CD4-positive, alpha-beta T cell treated with Interferon alpha-2 for 1 hour (primary cell): Measurements from ENCODE around the gene ZBTB32.

Experiments used
- DNase-seq, 2 donors: peaks; one replicate each; pipeline ENCODE4 v3.0.0-alpha.2; 2020 to 2022

Gene ZBTB32

DNA sequence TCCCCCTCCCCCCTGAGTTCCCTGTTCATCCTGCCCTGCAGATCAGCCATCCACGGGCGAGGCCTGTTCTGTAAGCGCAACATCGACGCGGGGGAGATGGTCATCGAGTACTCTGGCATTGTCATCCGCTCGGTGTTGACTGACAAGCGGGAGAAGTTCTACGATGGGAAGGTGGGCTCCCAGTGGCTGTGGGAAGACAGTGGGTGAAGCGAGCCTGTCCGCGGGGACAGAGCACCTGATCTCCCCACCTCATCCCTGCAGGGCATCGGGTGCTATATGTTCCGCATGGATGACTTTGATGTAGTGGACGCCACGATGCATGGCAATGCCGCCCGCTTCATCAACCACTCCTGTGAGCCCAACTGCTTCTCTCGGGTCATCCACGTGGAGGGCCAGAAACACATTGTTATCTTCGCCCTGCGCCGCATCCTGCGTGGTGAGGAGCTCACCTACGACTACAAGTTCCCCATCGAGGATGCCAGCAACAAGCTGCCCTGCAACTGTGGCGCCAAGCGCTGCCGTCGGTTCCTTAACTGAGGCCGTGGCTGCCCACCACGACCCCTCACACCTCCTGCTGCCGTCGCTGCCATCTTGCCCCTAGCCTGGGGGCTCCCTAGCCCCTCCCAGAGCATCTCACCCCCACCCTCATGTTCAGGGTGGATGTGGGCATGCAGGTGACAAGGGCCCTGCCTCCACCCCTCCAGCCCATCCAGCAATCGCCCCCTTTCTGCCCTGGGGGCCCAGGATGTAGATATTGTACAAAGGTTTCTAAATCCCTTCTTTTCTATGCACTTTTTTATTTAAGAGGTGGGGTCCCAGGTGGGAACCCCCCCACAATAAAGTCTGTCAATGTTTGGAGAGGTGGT, 33.9 kb downstream of the ZBTB32 start:
- no peak for DNase-seq

DNA sequence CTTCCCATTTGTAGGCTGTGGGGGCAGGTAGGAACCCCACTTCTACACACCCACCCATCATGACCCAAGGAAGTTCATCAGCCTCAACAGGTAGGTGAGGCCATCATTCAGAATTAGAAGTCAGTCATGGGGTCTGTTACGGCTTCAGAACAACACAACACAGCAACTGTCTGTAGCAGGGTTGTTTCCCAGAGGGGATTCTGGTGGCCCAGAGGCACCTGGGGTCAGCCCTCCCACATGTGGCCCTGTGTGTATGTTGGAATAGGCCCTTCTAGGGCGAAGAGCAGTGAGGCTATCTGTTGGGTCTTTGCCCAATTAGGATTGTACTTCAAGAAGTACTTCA, 34.5 kb downstream of the ZBTB32 start:
- no peak for DNase-seq

DNA sequence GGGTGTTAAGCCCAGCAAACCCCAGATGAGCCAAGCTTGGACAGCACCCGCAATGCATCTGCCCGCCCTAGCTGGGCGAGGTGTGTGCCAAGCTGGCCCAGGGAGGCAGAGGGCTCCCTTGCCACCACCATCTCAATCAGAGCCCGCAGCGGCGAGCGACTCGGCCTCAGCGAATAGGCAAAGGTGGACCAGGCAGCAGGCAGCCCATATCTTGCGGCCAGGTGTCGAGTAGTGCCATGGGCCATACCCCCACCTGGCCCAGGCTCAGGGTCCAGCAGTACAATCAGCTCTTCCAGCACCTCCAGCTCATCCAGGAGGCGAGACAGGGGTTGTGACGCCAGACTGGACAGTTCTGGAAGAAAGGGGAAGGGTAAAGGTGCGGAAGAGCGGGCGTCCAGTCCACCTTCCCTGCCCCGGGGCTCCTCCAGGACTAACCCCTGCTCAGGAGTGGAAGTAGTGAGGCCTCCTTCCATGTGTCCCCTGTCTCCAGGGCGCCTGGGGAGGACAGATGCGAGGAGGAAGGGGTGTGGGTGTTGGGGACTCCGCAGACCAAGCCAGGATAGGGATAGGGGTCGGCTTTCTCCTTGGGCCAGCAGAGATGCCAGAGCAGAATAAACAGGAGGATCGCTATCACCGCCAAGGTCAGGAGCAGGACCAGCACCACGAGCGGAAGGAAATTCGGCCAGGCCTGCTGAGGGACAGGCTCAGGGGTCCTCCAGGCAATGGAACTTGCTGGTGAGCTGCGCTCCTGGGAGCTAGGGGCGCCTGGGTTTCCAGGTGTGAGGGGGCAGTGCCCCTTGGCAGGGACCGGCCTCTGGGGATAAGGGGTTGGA, 35.1 kb downstream of the ZBTB32 start:
- no peak for DNase-seq

DNA sequence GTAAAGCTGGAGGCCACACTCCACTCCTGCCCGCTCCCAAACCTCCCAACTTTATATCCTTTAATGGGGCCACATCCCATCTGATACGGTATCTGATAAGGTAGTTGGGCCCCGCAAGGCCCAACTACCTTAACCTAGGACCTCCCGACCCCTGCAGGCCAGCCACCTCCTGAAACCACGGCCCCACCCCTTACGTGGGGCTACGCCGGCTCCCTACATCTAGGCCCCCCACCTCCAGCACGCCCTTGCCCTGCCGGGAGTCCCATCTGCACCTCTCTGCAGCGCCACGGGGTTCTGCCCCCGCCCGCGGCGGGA, 35.7 kb downstream of the ZBTB32 start:
- DNase-seq, result no peak

DNA sequence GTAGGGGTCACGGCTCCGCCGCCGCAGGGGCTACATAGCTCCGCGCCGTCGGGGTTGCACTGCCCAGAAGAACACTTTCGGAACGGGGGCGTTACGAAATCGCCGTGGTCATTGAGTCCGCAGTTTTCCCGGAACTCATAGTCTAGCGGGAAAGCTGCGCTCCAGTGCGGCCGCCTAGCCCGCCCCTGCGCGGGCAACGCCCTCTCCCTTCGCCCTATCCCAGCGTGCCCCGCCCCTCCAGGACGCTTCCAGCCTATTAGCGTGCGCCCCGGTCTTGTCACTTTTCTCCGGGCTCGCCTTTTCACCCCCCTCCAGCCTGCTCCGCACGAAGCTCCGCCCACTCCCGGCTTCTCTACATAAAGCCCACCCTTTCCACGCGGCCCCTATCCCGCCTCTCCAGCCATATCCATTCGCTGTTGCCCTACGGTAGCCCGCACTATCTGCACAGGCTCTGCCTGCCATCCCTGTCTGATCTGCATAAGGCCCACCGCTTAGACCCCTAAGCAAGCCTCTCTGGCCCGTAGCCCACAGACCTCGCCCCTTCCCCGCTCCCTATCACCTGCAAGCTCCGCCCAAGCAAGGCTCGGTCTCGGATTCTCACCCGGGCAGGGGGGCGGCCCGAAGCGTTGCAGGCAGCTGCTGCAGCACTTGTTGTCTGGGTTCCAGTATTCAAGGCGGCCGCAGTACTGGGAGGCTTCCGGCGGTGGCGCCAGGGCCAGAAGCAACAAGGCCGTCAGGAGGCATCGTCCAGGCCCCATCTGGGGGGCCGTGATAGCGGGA, 36.3 kb downstream of the ZBTB32 start:
- DNase-seq, result peak; percentile 95

DNA sequence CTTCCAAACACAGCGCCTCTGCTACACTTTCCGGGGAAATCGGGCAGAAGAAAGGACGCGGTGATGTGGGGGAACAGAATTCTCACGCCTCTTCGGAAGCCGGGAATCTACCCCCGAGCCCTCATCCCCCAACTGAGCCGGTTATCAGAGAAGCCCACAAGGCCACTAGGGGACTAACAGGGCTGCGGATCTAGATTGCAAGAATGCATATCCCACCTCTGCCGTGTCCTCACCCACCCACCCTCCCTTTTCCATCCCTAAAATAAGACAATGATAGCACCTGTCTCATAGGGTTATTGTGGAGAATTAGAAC, 36.8 kb downstream of the ZBTB32 start:
- no peak for DNase-seq

DNA sequence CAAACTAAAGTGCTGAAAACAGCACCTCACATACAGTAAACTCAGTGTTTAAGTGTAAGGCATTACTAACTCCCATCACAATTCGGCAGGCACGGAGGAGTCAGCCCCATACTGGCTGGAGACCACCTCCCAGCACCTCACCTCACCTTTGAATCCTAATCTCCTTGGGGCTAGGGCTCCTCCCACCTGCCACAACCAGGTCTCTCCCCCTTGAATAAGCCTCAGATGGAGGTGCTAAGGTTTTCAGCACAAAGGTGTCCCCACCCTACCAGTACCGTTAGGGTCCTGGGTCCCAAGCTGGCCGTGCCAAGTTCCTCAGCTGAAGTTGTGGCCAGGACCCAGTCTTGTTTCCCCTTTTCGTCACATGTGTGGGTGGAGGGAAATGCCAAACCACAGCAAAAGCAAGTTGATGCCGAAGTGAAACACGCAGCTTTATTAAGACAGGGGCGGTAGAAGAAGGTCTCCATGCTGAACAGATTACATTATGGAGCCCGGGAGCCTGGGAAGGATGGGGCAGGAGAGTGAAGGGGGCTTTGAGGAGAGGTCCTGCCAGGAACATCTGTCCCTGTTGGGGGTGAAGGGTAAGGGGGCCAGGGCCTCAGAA, 37.9 kb downstream of the ZBTB32 start, which contains the start of gene IGFLR1:
Gene IGFLR1, minus strand, starts transcription at position 332 of the 604 bp plus-strand sequence. CDS start 1,272 bp downstream, outside the sequence.
- DNase-seq, result peak; percentile 77 to 79

DNA sequence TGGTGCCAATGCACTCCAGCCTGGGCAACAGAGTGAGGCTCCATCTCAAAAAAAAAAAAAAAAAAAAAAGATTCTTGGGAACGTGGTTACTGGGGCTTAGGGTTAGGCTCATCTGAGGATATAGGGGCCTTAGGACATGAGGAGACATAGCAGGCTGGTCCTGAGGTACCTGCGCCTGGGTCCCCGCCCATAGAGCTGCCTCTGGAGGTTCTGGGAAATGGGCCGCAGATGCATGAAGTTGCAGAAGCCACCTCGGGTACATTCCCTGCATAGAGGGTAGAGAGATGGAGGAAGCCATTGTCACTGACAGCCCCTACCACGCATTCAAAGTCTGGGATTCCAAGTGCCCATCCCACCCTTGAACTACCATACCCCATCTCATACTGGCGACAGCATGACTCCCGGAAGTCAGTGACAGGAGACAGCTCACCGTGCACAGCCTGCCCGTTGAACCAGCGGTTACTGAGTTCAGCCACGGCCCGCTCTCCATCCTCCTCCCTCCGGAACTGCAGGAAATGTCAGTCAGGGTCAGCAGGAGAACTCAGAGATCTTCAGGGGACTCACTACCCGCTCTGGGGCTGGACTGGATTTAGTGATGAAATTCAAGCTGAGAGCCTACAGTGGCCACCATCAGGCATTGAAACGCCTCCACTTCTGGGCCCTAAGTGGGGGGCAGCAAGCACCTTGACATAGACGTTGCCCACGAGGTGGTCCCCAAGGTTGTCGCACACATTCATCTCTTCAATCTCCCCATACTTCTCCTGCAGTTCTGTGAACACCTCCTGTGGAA, 39.5 kb downstream of the ZBTB32 start:
- DNase-seq, result no peak

DNA sequence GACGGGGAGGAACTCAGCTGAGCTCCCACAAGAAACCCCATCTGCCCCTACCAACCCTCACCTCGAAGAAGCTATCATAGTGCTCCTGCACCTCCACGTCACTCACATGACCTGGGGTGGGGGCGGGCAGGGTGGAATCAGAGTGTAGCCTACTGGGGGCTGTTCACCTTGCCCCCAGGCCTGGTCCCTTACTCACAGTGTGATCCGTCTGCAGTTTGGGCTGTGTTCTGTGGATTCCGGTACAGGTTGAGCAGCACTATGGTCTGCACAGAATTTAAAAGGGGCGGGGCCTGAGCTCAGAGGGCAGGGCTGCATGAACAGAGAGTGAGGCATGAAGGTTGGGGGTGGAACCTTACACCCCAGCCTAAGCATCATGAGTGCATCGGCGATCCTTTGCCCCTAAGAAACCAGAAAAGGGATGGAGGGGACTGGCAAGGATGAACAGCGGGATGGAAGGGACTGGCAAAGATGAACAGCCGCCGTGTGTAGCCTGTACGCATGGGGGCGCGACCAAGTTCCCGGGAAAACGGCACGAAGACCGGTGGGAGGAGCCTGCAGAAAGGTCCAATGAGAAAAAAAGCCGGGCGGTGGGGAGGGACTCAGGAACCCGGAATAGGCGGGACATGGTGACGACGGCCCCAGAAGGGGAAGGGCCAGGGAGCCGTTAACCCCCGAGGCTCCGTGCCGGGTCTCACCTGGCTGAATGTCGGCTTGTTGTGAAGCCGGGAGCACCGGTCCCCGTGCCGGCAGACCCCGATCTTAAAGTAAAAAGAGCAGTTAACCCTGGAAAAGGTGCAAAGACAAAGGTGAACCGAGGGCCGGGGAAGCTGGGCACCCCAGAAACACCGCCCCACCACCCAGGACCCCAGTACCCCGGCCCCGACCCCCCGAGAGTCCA, 40.3 kb downstream of the ZBTB32 start:
- peak; percentile 95 to 97 for DNase-seq

DNA sequence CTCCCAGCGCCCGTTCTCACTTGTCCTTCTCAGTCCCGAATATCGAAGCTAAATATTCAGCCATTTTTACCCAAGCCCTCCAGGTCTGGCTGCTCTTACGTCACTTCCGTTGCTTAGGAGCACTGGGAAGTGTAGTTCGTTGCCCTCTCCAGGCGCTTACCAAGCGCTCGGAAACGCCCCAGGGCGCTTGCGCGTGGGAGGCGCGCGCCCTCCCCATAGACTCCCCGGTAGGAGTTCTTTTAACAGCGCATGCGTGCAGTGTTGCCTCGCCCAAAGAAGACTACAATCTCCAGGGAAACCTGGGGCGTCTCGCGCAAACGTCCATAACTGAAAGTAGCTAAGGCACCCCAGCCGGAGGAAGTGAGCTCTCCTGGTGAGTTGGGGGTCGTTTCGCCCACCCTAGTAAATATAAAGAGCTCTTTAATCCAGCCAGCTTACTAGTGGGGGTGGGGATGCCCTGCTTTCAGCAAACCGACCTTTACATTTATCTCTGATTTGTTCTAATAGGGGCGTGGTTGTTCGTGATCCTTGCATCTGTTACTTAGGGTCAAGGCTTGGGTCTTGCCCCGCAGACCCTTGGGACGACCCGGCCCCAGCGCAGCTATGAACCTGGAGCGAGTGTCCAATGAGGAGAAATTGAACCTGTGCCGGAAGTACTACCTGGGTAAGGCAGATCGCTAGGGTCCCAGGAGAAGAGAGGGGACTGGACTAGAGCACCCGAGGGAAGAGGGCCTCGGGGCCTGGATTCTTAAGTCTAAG, 41.1 kb downstream of the ZBTB32 start, which contains the start of the genes PSENEN and U2AF1L4:
Gene PSENEN, plus strand, starts transcription at position 324 of the 759 bp plus-strand sequence. Its CDS starts 280 bp downstream, at position 604.
Gene U2AF1L4, minus strand, starts transcription at position 91 of the 759 bp plus-strand sequence. Its CDS starts 27 bp downstream, at position 64.
- peak; percentile 99 for DNase-seq

DNA sequence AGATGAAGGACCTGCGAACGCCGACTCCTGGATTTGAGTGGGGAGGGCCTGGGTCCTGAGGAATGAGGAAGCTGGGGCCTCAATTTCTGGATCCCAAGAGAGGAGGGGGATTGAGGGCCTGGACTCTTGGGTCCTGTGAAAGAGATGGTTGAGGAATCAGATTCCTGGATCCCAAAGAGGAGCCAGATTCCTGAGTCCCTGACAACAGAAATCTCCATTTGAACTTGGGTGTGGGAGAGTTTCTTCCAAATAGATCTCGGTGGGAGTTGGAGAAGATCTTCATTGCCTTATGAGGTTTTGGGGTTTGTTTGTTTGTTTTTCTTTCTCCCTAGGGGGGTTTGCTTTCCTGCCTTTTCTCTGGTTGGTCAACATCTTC, 41.7 kb downstream of the ZBTB32 start:
- DNase-seq, result no peak

DNA sequence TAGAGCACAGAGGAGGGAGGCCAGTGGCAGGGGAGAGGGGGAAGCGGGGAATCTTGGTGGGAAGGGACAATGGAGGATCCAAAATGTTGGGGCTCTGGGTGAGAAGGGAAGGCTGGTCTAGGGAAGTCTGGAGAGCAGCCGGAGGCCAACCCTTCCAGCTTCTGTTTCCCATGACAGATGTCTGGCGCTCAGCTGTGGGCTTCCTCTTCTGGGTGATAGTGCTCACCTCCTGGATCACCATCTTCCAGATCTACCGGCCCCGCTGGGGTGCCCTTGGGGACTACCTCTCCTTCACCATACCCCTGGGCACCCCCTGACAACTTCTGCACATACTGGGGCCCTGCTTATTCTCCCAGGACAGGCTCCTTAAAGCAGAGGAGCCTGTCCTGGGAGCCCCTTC, 42.2 kb downstream of the ZBTB32 start:
- no peak for DNase-seq

DNA sequence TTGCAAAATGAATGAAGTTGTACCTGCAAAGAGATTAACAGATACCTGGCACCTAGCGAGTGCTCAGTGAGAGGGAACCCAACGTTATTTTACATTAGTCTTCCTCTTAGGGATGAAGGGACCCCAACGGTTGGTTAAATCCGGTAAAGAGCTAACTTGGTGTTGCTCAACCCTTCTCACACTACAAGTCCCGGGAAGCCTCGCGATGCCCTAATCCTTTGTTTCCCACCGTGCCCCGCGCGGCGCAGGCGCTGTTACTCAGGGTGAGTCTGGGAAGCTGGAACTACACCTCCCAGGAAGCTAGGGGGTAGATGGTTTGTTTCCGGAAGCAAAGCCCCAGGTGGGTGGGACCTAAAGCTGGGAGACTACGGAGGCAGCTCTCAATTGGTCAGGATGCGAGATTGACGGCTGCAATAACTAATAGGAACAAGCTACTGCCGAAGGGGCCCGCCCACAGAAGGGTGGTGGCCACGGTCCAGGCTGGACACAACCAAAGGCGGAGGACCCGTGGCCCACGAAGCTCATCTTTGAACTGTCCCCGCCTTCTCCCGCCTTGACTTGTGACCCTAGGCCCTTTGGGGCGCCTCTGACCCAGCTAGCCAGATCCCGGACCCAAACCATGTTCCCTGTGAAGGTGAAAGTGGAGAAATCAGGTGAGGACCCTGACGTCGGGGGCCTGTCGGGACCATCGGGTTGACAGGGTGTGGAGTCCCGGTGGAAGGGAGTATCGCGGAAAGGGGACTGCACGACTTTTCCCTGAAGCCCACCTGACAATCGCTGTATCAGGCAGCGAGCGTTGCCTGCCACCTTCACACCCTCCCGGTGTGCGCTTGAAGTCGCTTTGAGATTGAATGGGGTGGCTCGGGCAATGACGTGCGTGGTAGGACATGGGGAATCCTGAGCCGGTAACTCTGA, 44.0 kb downstream of the ZBTB32 start, which contains the start of gene LIN37:
Gene LIN37, plus strand, starts transcription at position 471 of the 915 bp plus-strand sequence. Its CDS starts 149 bp downstream, at position 620.
- peak; percentile 99 to 100 for DNase-seq

DNA sequence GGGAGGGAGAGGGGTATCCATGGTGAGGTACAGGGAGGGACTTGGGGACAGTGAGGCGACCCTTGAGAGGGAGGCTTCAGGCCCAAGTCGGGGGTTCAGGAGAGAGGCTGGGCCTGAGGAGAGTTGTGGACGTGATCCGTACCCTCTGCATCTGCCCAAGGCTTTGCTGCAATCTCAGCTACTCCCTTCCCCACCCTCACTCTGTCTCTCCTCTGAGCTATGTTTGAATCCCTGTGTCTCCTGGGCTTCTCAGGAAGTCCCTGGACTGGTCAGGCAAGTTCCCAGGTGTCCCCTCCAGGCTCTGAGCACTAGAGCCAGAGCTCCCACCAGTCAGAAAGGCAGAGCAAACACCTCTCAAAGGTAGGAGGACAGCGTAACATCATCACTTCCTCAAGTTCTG, 45.8 kb downstream of the ZBTB32 start:
- DNase-seq, result no peak

DNA sequence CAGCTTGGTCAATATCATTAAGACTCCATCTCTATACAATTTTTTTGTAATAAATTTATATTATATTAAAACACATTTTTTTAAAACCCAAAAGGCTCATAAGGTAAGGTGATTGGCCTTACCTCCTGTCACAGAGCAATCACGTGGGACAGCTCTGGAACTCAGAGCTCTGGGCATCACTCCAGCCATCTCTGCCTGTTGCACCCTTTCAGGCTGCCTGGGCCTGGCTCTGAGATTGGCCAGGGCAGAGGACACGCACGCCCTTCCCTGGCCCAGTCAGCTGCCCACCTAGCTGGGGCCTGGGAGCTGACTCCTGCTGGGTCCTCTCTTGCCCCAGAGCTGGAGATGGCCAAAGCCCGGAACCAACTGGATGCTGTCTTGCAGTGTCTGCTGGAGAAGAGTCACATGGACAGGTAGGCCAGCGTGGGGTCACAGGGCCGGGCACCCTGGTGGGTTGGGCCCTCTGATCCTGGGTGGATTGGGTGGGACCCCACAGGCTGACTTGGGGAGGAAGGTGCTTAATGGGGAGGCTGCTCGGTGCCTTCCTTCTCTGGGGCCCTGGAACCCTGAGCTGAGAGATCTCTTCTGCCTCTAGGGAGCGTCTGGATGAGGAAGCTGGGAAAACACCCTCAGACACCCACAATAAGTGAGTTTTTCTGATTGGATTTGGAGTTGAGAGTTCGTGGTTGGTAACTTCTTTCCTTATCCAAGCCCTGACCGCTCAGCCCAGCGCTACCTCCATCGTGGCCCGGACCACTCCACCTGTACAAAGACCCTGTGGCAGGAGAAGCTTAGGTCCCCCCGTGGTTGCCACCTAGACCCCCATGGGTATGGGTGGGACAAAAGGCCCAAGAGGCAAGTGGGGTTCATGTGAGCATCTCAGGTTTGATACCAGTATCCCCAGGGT, 47.7 kb downstream of the ZBTB32 start:
- DNase-seq, result no peak

DNA sequence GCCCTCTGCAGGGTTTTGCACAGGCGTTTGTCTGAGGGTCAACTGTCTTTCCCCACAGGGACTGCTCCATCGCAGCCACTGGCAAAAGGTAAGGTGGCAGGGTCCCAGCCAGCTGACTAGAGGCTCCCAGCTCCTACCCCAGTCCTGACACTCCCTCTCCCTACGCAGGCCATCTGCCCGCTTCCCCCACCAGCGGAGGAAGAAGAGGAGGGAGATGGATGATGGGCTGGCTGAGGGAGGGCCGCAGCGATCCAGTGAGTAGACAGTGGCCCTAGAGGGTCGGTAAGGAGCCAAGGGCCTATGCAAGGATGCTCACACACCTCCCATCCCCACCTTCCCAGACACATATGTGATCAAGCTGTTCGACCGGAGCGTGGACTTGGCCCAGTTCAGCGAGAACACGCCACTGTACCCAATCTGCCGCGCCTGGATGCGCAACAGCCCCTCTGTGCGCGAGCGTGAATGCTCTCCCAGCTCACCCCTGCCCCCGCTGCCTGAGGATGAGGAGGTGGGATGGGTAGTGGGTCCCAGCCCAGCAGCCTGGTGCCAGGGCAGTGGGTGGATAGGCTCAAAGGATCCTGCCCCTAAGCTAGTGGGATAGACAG, 48.5 kb downstream of the ZBTB32 start:
- DNase-seq, result no peak
